SIG-M5 (cell line): ENCODE results near the gene TXNRD1.
"Not testable (repeated sequence)": the region's sequence is repeated elsewhere in the genome, so short reads cannot be mapped to it uniquely, and the experiment has no call there.

Experiments
- DNase-seq: peaks from one replicate; lab custom pipeline; 2025; lab: John Stamatoyannopoulos, UW

Gene TXNRD1

GRCh38 chr12:104190641-104191176 is 24.9 kb upstream of the TXNRD1 start:
- DNase-seq, result no peak

- DNase-seq, result no peak
These were observed 18.3 kb upstream of the TXNRD1 start for GRCh38 chr12:104197264-104197663.

GRCh38 chr12:104199964-104200363 is 15.6 kb upstream of the TXNRD1 start:
- DNase-seq, result no peak

GRCh38 chr12:104201238-104202001 is 14.2 kb upstream of the TXNRD1 start:
- DNase-seq, result no peak

- DNase-seq, result no peak
These were observed 10.7 kb upstream of the TXNRD1 start for GRCh38 chr12:104204690-104205480.

- DNase-seq, result no peak
These were observed 8.0 kb upstream of the TXNRD1 start for GRCh38 chr12:104207416-104208205.

GRCh38 chr12:104212516-104212915 is 3.1 kb upstream of the TXNRD1 start:
- DNase-seq, result no peak

GRCh38 chr12:104213952-104214351 is 1.6 kb upstream of the TXNRD1 start:
- no peak for DNase-seq

GRCh38 chr12:104216521-104216924 is 944 bp downstream of the TXNRD1 start:
- no peak for DNase-seq

- DNase-seq, result not testable (repeated sequence)
These were observed 2.9 kb downstream of the TXNRD1 start for GRCh38 chr12:104218506-104218905.

GRCh38 chr12:104218935-104219334 is 3.4 kb downstream of the TXNRD1 start:
- DNase-seq, result no peak

- no peak for DNase-seq
These were observed 3.8 kb downstream of the TXNRD1 start for GRCh38 chr12:104219361-104219892.

GRCh38 chr12:104219908-104220404 is 4.4 kb downstream of the TXNRD1 start:
- peak; percentile 39 for DNase-seq

- DNase-seq, result no peak
These were observed 5.4 kb downstream of the TXNRD1 start for GRCh38 chr12:104220931-104221330.

GRCh38 chr12:104222976-104223375 is 7.4 kb downstream of the TXNRD1 start:
- DNase-seq, result no peak

GRCh38 chr12:104223712-104224111 is 8.1 kb downstream of the TXNRD1 start:
- no peak for DNase-seq

GRCh38 chr12:104226672-104227071 is 11.1 kb downstream of the TXNRD1 start:
- DNase-seq, result no peak

- DNase-seq, result no peak
These were observed 14.9 kb downstream of the TXNRD1 start for GRCh38 chr12:104230304-104231095.

- DNase-seq, result no peak
These were observed 17.2 kb downstream of the TXNRD1 start for GRCh38 chr12:104232609-104233280.

GRCh38 chr12:104234926-104235499 is 19.4 kb downstream of the TXNRD1 start:
- DNase-seq, result no peak
